ENCODE results near the gene FOLR1.

FOLR1 gene

DNA sequence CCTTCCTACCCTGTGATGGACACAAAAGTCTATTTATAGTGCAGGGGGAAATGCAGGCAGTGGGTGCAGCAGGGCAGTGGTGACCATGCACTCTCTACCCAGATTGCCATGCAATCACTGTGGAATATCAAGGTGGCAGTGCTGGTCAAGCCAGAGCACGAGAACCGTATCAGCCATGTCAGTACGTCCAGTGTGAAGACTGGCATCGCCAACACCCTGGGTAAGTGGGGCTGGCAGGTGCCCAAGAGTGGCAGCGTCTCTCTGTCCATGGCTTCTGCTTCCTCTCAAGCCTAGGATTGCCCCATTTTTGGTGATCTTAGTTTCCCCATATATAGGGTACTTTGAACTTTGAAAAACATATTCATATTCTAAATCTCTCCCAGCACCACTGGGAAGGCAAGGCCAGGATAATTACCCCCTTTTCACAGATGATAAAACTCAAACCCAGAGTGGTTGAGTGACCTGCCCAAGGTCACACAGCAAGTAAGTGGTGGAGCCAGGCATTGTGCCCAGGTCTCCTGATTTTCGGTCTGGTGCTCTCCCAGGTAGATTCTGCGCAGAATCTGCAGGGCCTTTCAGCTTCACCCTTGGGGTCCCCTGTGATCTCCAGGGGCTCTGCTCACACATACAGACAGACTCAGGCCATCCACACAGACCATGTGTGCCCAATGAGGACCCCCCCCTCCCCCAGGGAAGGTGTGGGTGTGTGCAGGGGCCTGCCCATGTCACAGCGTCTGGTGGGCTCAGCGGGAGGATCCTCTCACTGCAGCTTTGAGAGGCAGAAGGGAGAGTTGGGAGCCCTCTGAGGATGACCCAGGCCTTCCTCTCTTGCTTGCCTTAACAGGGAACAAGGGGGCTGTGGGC, 39.7 kb downstream of the FOLR1 start:
- no peak for DNase-seq (ENCODE audit: low spot score)
- Histone ChIP-seq H3K27ac (no peak overlapping the region), H3K4me3 (no peak overlapping the region)
- TF ChIP-seq, protein P1, sequence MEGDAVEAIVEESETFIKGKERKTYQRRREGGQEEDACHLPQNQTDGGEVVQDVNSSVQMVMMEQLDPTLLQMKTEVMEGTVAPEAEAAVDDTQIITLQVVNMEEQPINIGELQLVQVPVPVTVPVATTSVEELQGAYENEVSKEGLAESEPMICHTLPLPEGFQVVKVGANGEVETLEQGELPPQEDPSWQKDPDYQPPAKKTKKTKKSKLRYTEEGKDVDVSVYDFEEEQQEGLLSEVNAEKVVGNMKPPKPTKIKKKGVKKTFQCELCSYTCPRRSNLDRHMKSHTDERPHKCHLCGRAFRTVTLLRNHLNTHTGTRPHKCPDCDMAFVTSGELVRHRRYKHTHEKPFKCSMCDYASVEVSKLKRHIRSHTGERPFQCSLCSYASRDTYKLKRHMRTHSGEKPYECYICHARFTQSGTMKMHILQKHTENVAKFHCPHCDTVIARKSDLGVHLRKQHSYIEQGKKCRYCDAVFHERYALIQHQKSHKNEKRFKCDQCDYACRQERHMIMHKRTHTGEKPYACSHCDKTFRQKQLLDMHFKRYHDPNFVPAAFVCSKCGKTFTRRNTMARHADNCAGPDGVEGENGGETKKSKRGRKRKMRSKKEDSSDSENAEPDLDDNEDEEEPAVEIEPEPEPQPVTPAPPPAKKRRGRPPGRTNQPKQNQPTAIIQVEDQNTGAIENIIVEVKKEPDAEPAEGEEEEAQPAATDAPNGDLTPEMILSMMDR (IDR thresholded peaks at IDR 0.05), result no peak

GRCh38 chr11:72232260-72233055, 40.5 kb downstream of the FOLR1 start:
- Histone ChIP-seq H3K27ac (no peak overlapping the region), H3K4me3 (no peak overlapping the region)
- TF ChIP-seq, protein P1 (IDR thresholded peaks at IDR 0.05), result no peak
- DNase-seq (ENCODE audit: low spot score), result no peak

- no peak overlapping the region for H3K27ac ChIP-seq
- TF ChIP-seq, protein P1 (IDR thresholded peaks at IDR 0.05), result no peak
- DNase-seq (ENCODE audit: low spot score), result no peak
- H3K4me3 ChIP-seq, result no peak overlapping the region
Measured at GRCh38 chr11:72233056-72233772, 41.3 kb downstream of the FOLR1 start.

DNA sequence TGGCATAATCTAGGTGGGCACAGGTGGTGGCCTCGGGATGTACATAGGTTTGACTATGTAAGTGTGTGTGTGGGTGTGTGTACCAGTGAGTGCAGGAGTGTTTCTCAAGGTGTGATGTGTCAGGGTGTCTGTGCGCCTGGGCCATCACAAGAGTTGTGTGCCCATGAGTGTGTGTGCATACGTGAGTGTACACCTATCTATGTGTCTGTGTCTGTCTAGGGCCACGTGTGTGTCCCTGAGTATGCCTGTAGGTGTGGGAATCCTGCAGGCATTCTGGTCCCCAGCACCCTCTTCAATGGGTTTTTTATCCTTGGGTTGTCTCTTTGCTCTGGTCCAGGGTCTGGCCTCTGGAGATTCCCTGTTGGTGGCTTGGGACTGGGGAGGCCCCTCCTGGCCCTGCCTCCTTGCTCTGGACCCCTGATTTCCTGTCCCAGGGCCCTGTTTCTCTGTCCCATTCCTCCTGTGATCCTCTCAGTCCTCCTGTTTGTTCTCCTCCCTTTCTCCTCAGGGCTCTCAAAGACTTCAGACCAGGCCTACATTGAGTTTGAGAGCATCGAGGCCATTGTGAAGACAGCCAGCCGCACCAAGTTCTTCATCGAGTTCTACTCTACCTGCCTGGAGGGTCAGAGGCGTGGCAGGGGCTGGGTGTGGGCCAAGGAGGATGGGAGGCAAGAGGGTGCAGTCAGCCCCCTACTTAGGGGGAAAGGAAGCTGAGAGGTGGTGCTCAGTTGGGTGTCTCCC, 42.0 kb downstream of the FOLR1 start:
- no peak for DNase-seq (ENCODE audit: low spot score)
- Histone ChIP-seq H3K27ac (no peak overlapping the region), H3K4me3 (no peak overlapping the region)
- TF ChIP-seq, protein P1 (IDR thresholded peaks at IDR 0.05), result no peak

- DNase-seq (ENCODE audit: low spot score), result no peak
- Histone ChIP-seq H3K27ac (no peak overlapping the region), H3K4me3 (no peak overlapping the region)
- TF ChIP-seq, protein P1 (IDR thresholded peaks at IDR 0.05), result no peak
Measured at GRCh38 chr11:72234514-72234830, 42.5 kb downstream of the FOLR1 start.

DNA sequence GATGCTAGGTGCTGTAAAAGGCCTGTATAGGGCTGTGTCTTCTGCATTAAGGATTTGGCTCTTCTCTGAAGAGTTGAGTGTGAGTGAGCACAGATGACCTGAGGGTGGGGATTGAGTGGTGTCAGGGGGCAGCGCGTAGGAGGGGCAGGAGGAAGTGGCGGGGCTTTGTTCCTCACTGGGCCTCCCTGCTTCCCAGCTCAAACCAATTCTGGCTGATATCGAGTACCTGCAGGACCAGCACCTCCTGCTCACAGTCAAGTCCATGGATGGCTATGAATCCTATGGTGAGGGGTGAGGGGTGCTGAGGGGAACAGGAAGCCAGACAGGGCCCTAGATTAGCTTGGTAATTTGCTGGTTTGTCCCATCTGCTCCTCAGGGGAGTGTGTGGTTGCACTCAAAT, 43.0 kb downstream of the FOLR1 start:
- H3K27ac ChIP-seq, result no peak overlapping the region
- DNase-seq (ENCODE audit: low spot score), result no peak

More for the DNA sequence above, 43.0 kb downstream of the FOLR1 start:
- TF ChIP-seq, protein P1 (IDR thresholded peaks at IDR 0.05), result no peak
- H3K4me3 ChIP-seq, result no peak overlapping the region

Measured in coronary artery (tissue), 2 donors.